ENCODE measurements around the gene FAM118B.

DNA sequence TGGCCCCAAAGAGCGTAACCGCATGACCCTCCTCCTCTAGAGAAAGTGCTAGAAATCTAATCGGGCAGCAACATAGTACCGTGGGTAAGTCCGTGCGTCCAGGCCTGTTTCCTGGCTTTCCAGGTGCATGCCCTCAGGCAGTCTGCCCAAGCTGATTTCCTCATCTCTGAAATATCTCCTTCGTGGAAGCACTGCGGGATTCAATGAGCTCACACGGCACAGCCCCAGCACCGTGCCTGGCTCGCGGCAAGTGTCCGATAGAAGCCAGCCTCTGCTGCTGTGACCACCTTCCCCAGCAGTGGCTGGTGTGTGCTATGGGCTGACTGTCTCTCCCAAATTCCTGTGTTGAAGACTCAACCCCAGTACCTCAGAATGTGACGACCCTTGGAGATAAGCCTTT is 20.8 kb upstream of the FAM118B start:
- TF ChIP-seq, protein P1, sequence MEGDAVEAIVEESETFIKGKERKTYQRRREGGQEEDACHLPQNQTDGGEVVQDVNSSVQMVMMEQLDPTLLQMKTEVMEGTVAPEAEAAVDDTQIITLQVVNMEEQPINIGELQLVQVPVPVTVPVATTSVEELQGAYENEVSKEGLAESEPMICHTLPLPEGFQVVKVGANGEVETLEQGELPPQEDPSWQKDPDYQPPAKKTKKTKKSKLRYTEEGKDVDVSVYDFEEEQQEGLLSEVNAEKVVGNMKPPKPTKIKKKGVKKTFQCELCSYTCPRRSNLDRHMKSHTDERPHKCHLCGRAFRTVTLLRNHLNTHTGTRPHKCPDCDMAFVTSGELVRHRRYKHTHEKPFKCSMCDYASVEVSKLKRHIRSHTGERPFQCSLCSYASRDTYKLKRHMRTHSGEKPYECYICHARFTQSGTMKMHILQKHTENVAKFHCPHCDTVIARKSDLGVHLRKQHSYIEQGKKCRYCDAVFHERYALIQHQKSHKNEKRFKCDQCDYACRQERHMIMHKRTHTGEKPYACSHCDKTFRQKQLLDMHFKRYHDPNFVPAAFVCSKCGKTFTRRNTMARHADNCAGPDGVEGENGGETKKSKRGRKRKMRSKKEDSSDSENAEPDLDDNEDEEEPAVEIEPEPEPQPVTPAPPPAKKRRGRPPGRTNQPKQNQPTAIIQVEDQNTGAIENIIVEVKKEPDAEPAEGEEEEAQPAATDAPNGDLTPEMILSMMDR (IDR thresholded peaks at IDR 0.05), result no peak
- no peak for TF ChIP-seq ZFX (IDR thresholded peaks at IDR 0.05; ENCODE audit: borderline replicate concordance)

Data from 22Rv1 (cell line).